GM19397 (cell line): Measurements from ENCODE around the gene SND1.
A peak's percentile ranks its signal among the peaks of the same experiment; 100 is the strongest.

Source experiments
- ATAC-seq: cut with Tn5 transposase; IDR thresholded peaks from one replicate; pipeline ENCODE4 v1.9.1; 2021; ENCODE audit warnings: mild to moderate bottlenecking, moderate library complexity; ENCODE audit not compliant: unreplicated experiment

Gene SND1

DNA sequence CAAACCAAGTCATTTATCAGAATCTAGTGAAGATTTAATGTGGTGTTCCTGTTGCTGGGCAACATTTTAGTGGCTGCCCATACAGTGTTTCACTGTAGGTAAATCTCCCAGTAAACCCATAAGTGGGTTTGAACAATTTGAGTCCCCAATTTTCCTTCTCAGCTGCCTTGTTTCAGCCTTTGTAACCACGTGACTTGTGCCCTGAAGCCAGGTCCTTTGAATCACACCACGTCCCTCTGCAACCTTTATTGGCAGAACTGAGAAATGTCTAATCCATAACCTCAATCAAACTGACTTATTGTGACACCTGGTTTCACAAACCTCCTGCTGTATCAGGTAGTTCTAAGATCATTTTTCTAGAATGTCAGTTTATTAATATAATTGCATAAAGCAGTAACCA is 30.1 kb downstream of the SND1 start:
- ATAC-seq: no peak

DNA sequence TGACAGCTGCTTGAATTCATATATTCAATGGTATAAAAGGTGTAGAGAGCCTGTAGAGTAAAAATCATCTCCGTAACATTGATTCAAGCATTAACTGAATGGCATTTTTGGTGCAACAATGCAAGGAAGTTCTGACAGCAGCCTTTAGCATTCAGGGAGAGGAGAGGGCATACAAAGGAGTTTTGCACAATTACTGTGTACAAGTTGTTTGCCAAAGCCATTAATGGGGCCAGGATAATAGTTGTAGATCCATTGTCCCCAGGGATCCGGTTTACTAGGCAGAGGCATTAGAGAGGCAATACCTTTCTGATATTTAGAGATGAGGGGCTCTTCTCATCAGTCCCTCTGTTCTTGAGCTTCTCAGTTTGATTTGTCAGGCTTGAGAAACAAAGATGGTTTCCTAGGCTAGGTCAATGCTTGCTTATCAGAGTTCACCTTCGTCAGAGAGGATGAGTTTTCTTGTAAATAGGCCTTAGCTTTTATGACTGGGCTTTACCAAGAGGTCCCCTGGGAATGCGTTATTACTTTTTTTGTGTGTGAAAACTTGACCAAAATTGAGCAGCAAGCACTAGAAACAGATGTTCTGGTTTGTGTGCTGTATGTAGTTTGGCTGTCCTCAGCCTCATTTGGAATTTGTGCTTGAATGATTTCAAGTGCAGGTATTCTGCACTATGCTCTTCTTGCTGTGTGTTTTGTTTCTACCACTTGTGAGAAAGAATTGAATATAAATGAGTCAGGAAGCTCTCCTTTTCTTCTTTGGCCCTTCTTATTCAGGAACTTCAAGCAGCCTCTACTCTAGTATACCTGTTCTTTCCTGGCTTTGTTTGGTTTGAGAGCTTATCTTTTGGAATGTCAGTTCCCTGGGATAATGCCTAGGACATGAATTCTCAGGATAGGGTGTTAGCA is 32.0 kb downstream of the SND1 start:
- peak; percentile 81 for ATAC-seq

DNA sequence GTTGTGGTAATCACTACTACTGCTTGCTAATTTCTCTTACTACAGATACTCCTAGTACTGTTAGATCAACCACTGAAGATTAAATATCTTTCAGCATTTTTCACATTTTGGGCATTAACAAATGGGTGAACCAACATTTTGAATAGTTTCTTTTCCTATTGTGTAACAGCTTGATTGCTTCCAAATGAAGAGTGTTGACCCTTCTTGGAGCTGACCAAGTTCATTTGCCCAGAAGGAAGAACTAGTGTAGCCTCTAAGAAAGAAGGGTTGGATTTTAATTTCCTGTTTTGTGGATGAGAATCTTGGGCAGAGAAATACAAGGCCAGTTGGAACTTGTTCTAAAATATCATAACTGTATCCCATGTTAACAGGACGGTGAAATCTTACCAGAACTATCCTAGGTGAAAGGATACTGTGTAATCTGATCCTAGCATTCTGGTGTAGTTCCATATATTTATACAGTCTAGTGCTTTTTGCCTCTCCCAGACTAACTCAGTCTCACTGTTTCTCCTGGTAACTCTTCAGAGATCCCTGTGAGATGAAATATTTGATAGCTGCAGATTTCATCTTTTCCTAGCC is 37.3 kb downstream of the SND1 start:
- ATAC-seq: no peak

DNA sequence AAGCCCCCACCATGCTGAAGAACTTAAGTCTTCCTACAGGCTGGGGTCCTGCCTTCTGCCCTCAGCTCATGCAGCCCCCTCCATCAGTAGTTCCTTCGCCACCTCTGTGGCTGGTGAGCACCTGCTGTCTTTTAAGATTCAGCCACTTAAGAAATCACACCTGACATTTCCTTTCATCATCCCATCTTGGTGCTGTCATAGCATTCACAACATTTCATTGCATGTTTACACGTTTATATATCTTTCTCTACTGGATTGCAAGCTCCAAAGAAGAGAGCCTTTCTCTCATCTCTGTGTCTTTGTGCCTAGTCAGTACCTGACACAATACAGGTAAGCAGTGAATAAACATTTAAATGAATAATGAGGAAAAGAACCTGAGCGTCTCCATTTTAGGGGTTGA is 38.3 kb downstream of the SND1 start:
- no peak for ATAC-seq

DNA sequence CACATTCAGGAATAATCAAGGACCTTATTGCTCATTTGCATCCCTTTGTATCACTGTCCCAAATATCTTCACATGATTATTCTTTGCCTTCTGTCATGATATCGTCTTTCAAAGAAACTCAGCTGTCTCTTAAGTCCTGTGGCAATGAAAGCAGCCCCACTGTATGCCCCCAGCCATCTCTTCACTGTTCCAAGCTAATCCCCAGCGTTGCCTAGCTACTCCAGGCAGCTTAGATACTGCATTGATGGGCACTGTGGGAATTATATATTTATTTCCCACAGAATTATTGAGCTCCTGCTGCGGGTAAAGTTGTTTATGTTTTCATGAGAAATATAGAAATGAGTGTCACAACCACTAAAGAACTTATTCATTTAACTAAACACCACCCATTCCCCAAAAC is 38.8 kb downstream of the SND1 start:
- ATAC-seq: no peak

DNA sequence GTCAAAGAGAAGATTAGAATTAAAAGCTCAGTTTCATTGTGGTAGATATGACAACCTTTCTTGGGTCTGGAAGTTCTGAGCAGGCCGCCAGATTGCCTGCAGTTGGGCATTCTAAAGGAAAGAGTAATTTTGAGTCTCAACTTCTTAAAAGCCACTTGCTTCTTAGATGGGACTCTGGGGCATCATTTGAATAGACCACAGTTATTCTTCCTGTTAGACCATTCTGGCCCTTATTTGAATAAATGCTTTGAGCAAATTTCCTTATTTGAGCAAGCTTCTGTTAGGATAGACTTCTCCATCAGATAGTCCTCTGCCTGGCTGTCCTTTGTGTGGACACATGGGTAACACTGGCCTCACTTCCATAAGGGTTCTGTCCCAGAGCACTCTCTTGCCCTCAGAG is 40.2 kb downstream of the SND1 start:
- peak; percentile 44 for ATAC-seq

DNA sequence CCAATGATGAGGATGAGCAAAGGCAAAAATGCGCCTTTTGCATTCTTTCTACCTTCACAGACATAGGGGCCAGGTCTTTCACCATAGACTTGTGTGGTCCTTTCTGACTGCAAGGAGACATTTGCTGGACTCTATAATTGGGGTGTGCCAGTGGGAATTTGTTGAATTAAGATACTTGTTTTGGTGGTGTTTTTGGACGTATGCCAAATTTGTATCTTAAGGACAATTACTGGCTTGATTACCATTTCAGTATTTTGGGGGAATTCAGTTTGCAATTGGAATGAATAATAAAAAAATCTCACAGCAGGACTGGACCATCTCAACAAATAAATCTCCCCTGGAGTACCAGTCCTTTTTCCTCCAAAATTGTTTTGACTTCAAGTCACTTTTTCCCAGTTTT is 47.9 kb downstream of the SND1 start:
- no peak for ATAC-seq

DNA sequence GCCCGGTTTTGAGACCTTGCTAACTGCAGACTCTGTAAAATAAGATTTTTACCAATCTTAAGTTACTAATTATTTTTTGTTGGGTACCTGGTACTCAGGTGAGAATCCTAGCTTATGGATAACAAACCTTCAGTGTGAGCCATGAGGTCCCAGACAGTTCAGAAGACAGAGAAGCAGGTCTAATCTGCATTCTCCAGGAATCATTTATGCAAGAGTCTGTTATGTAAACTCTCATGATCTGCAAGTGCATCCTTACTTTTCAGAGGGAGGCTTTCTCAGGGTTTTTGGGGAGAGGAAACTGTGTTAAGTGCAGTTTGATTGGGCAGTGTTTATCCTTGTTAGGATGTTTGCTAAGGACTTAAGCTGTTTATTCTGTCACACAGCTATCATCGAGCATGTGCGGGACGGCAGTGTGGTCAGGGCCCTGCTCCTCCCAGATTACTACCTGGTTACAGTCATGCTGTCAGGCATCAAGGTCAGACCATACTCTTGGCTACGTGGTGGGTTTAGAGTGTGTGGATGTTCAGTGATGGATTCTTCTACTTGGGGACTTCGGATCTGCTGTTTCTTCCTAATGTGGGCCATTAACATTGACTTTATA is 50.2 kb downstream of the SND1 start:
- no peak for ATAC-seq

DNA sequence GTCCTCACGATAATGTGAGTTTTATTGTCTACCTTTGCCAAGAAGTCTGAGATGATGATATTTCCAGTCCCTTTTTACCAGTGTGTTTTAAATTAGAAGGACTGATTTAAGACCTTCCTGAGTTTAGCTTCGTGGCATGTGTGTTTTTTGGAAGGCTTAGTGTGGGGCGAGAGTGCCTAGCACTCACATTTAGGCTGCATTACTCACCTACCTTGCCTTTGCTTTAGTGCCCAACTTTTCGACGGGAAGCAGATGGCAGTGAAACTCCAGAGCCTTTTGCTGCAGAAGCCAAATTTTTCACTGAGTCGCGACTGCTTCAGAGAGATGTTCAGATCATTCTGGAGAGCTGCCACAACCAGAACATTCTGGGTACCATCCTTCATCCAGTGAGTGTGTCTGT is 50.9 kb downstream of the SND1 start:
- no peak for ATAC-seq

DNA sequence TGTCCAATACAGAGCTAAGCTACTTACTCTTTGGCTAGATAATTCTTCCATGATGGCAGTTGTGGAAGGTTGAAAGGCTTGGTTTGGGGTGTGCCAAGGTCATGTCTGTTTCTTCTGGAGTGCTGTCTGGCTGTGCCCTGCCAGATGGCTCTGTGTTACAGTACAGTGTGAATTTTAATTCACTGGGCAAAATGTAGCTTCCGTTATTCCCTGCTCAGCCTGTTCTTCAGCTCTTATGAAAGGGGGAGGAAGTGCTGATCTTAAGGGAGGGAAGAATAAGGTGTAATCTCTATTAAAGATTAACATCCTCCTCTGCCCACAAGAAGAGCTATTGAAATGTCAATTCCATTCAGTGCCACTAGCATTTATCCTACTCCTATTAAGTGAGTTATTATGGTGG is 52.2 kb downstream of the SND1 start:
- ATAC-seq: no peak

DNA sequence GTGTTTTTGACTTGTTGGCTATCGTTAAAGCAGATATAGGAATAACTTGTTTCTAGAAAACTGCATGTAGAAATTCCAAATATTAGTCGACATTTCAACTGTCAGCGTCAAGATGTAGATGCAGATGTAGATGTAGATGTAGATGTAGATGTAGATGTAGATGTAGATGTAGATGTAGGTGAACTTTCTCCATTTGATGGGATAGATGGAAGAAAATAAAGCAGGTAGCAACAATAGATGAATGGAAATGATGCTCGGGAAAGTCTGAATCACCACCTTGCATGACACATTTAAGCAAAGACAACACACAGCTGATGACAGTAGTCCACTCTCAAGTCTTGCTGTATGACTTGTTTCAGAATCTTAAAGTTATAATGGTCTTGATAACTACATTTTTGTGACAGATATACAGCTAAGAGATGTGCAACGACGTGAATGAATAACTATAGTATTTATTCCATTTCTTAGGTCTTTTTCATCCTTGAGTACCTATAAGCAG is 53.5 kb downstream of the SND1 start:
- ATAC-seq: no peak

DNA sequence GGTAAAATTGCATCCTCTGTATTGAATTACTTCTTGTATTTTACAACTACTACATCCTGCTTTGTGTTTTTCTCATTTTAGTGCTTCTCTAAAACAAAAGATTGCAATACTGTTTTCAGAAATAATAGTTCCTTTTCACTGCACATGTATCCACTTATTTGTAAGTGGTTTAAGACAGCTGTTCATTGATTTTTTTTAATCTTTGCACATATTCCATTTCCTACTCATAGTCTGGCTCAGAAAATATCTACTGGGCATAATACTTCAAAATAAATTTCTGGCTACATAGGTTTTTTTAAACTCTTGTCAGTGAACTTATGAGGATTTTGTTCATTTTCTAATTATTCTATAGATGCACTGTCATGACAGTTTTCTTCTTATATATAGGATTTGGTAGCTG is 54.8 kb downstream of the SND1 start:
- ATAC-seq: no peak

DNA sequence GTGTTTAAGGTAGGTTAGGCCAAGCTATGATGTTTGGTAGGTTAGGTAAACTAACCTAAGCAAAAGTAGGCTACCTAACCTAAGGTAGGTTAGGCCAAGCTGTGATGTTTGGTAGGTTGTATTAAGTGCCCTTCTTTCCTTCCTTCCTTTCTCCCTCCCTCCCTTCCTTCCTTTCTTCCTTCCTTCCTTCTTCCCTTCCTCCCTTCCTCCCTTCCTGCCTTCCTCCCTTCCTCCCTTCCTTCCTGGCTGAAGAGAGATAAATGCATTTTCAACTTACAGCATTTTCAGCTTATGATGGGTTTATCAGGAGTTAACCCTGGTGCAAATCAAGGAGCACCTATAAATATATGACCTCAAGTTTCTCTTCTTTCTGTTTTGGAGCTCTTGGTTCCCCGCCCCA is 56.2 kb downstream of the SND1 start:
- no peak for ATAC-seq

DNA sequence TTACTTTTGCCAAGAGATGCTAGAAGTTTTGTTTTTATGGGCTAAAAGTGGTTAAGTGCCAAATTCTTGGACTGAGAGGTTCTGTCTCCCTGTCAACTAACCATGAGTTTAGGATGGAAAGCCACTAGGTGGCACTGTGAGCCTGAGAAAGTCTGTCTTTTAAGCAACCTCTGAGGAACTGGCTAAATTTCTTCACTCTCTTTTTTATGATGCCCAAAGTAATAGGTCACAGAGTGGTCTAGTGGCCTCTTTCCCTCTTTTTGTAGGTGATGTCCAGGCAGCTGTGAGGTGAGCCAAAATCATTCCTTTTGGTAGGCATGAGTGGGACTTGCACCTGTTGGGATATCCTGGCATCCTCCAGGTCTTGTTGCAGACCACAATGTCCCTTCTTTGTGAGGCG is 56.8 kb downstream of the SND1 start:
- no peak for ATAC-seq

DNA sequence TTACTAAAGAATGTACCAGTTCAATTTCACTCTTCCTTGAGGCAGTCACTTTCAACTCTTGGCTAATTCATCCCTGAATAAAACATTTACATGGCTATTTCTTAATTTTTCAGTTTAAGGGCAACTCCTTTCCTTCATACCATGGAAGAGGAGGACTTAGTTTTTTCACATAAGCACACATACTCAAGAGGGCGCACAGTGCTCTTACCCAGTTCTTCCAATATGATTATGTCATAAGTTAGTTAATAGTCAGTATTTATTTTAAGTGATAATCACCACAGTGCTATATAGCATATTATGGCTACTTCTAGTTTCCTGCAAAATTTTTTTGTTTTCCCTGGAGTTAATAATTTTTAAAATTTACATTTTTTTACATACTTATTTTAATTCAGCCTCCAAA is 58.6 kb downstream of the SND1 start:
- ATAC-seq: no peak

DNA sequence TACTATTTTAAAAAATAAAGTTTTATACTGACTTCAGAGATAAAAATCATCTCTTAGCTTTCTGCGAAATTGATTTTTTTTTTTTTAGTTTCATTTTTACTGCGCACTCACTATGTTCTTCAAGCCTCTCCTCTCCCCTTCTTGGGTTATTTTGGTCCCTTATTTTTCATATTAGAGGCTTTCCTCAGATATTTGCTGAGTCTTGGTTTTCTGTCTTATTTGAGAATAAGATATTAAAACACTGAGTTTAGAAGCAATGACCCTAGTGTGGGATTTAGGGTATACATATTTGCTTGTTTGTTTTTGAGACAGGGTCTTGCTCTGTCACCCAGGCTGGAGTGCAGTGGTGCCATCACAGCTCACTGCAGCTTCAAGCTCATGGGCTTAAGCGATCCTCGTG is 59.9 kb downstream of the SND1 start:
- ATAC-seq: no peak

DNA sequence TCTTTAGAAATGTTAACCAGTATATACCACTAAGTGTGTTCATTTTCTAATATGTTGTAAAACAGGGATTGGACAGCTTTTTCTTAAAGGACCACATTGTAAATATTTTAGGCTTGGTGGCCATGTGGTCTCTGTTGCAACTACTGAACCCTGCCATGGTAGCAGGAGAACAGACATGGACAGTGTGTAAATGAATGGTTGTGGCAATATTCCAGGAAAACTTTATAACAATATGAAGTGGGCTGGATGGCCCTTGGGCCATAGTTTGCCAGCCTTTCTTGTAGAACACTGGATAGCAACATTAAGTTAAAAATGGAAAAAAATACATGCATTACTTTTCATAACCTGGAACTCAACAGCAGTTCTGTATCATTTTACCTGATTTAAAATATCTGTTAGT is 61.0 kb downstream of the SND1 start:
- no peak for ATAC-seq

DNA sequence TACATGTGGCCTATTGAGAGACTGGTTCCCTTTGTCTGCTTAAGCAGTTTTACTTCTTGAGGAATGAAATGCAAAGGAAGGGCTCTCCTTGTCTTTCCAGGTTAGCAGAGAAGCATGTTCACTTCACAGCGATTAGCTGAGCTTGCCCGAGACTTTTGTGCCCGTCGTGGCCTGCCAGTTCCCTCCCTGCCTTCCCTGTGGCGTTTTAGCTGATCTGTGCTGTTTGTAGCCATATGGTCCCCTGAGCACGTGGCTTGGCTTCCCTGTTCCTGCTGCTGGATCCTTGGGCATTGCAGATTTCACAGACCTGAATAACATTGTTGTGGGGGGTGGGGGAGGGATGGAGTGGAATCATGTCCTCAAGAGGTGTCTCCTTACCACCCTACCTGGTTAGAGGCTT is 61.8 kb downstream of the SND1 start:
- ATAC-seq: no peak

DNA sequence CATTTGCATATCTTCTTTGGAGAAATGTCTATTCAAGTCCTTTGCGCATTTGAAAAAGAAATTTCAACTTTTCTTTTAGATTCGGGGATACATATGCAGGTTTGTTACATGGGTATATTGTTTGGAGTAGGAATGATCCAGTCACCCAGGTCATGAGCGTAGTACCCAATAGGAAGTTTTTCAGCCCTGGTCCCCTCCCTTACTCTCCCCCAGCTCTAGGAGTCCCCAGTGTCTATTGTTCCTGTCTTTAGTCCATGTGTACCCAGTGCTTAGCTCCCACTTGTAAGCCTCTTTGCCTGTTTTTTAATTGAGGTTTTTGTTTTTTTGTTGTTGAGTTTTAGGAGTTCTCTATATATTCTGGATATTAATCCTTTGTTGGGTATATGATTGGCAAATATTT is 63.3 kb downstream of the SND1 start:
- no peak for ATAC-seq

DNA sequence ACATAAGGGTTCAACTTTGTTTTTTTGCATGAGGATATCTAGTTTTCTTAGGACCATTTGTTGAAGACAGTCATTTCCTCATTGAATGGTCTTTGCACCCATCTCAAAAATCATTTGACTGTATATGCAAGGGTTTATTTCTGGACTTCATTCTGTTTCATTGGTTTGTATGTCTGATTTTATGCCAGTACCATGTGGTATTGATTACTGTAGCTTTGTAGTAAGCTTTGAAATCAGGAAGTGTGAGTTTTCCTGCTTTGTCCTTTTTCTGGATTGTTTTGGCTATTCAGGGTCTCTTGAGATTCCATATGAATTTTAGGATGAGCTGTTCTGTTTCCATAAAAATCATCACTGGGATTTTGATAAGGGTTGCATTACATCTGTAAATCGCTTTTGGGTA is 63.9 kb downstream of the SND1 start:
- no peak for ATAC-seq

DNA sequence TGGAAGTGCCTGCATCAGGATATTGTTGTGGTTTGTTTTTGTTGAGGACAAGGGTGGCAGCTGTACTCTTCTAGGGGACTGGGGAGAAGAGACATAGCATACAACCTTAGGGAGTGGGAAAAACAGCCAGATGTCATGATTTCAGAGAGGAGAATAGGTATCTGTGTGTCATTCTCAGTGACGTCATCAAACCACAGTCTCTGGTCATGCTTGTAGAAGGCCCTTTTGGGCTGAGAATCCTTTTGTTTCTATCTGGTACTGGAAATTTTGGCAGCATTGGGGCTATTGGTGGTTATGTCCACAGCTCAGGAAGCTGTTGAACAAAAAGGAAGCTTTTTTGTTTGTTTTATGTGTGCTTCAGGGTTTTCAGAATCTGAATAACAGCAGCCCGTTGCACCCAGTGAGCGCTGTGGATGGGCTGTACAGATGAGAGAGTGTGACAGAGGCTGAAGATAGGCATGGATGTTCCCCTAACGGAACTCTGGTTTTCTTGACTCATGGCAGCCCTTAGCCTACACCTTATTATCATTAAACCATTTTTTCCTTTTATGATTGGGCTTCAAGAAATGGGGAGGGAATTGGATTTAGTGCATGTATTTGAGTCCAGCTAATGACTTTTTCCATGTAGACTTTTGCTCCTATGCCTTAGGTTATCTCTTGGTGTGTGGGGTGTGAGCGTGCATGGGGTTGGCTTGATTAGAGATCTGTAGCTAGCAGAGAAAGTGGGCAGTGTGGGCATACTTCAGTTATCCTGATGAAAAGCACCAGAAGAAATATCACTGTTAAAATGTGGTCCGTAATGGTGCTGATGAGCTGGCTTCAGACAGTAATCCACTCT is 65.7 kb downstream of the SND1 start:
- ATAC-seq: no peak
